H1 (cell line): ENCODE results near the gene ZNF629. TPM values are rescaled to one million over a fixed set of nuclear protein-coding genes. Genes with fewer than 3 reads are reported as not detected.
A peak's percentile ranks its signal among the peaks of the same experiment; 100 is the strongest.

Experiments
- CTCF ChIA-PET: fragments of 300-600 bp; sonication (Branson Sonifier 250); formaldehyde crosslinking; loops from one replicate; lab custom pipeline; 2021; ENCODE audit not compliant: partially characterized antibody; lab: Charles Lee
- POLR2A ChIA-PET: fragments of 300-600 bp; sonication (Branson Sonifier 250); formaldehyde crosslinking; loops from one replicate; lab custom pipeline; 2021; ENCODE audit warnings: inconsistent platforms; ENCODE audit not compliant: partially characterized antibody; lab: Charles Lee
- DNase-seq, 2 experiments: peaks; one replicate each; pipeline versions ENCODE4 v3.0.0 to v3.0.0-alpha.2; 2010 to 2022; ENCODE audit warnings: low spot score in 2 of 2, low read depth in 1 of 2, mixed read lengths in 1 of 2
- FAIRE-seq: peaks from 2 replicates; lab custom pipeline; 2011; peaks lifted over from hg19 to GRCh38; lab: Jason Lieb, UNC
- H2AFZ ChIP-seq: 2 replicates; pipeline ENCODE4 v1.8.1; 2012; ENCODE audit warnings: low read length, inconsistent platforms
- H2AK5ac ChIP-seq: 2 replicates; pipeline ENCODE4 v1.6.1; 2013; ENCODE audit warnings: low read depth, low read length
- H2BK120ac ChIP-seq: replicated peaks from 2 replicates; pipeline ENCODE3; 2013; ENCODE audit warnings: low read depth, low read length, inconsistent platforms
- H2BK12ac ChIP-seq: 2 replicates; pipeline ENCODE4 v1.6.1; 2013; ENCODE audit warnings: low read depth, low read length
- H2BK15ac ChIP-seq: 2 replicates; pipeline ENCODE4 v1.6.1; 2013; ENCODE audit warnings: low read length
- H2BK20ac ChIP-seq: 2 replicates; pipeline ENCODE4 v1.6.1; 2013; ENCODE audit warnings: low read length
- H2BK5ac ChIP-seq: 2 replicates; pipeline ENCODE4 v1.6.1; 2013; ENCODE audit warnings: low read depth, low read length
- H3K14ac ChIP-seq: 2 replicates; pipeline ENCODE4 v1.6.1; 2013; ENCODE audit warnings: inconsistent platforms; ENCODE audit not compliant: insufficient read length
- H3K18ac ChIP-seq: 2 replicates; pipeline ENCODE4 v1.6.1; 2013; ENCODE audit warnings: low read length; ENCODE audit errors: extremely low read depth
- H3K23ac ChIP-seq: 2 replicates; pipeline ENCODE4 v1.6.1; 2013; ENCODE audit warnings: inconsistent platforms; ENCODE audit not compliant: insufficient read length
- H3K23me2 ChIP-seq: 2 replicates; pipeline ENCODE4 v1.6.1; 2013; ENCODE audit warnings: low read depth, low read length
- H3K27ac ChIP-seq: 2 replicates; pipeline ENCODE4 v1.6.1; 2011; ENCODE audit warnings: low read depth, low read length, inconsistent platforms
- H3K27me3 ChIP-seq, 4 experiments: replicated peaks in 1 of 4; 1 replicate in 1 of 4; 2 replicates in 3 of 4; pipeline versions ENCODE4 v1.6.1 to v1.8.1; 2011 to 2013; ENCODE audit warnings: low read length in 3 of 4, mild to moderate bottlenecking in 3 of 4, inconsistent platforms in 2 of 4, mixed read lengths in 2 of 4, moderate library complexity in 1 of 4; ENCODE audit not compliant: control insufficient read depth in 3 of 4, insufficient read depth in 3 of 4; ENCODE audit errors: extremely low read depth in 1 of 4
- H3K36me3 ChIP-seq, 4 experiments: 2 replicates each; pipeline versions ENCODE4 v1.6.1 to v1.8.1; 2011 to 2013; ENCODE audit warnings: mild to moderate bottlenecking in 4 of 4, low read length in 3 of 4, moderate library complexity in 2 of 4, control low read depth in 1 of 4, inconsistent platforms in 1 of 4; ENCODE audit not compliant: insufficient read depth in 4 of 4, control insufficient read depth in 2 of 4
- H3K4ac ChIP-seq: replicated peaks from 2 replicates; pipeline ENCODE3; 2013; ENCODE audit warnings: low read length, low read depth, mixed read lengths, inconsistent platforms; ENCODE audit not compliant: insufficient read length
- H3K4me1 ChIP-seq, 4 experiments: replicated peaks in 1 of 4; 1 replicate in 1 of 4; 2 replicates in 3 of 4; pipeline versions ENCODE4 v1.6.1 to v1.8.1; 2011 to 2013; ENCODE audit warnings: low read length in 3 of 4, inconsistent platforms in 2 of 4, mixed read lengths in 1 of 4; ENCODE audit not compliant: insufficient read depth in 4 of 4, control insufficient read depth in 3 of 4
- H3K4me2 ChIP-seq, 2 experiments: 2 replicates each; pipeline versions ENCODE4 v1.6.1 to v1.8.1; 2011 to 2013; ENCODE audit warnings: low read depth in 2 of 2, low read length in 2 of 2, control low read depth in 1 of 2, inconsistent platforms in 1 of 2, mild to moderate bottlenecking in 1 of 2; ENCODE audit not compliant: insufficient read depth in 1 of 2
- H3K4me3 ChIP-seq, 4 experiments: fragments of 200-600, 300-600 bp in 1 of 4; sonication (generic), shearing (Covaris generic), sonication (Bioruptor Twin) in 1 of 4; 2 replicates each; pipeline versions ENCODE4 v1.5.1 to v1.8.1; 2011 to 2016; ENCODE audit warnings: low read length in 4 of 4, low read depth in 3 of 4, control low read depth in 2 of 4, inconsistent platforms in 2 of 4, mild to moderate bottlenecking in 2 of 4, mixed read lengths in 1 of 4, moderate library complexity in 1 of 4; ENCODE audit not compliant: insufficient read depth in 2 of 4; ENCODE audit errors: extremely low read depth in 1 of 4
- H3K56ac ChIP-seq: replicated peaks from 2 replicates; pipeline ENCODE3; 2013; ENCODE audit warnings: low read depth, mild to moderate bottlenecking, mixed read lengths, low read length, inconsistent platforms; ENCODE audit not compliant: insufficient read length
- H3K79me1 ChIP-seq: 2 replicates; pipeline ENCODE4 v1.6.1; 2013; ENCODE audit warnings: low read depth, low read length, control low read depth
- H3K79me2 ChIP-seq, 2 experiments: 2 replicates each; pipeline versions ENCODE4 v1.6.1 to v1.8.1; 2012 to 2013; ENCODE audit warnings: low read length in 2 of 2, mild to moderate bottlenecking in 2 of 2, inconsistent platforms in 1 of 2; ENCODE audit not compliant: insufficient read depth in 2 of 2, control insufficient read depth in 1 of 2
- H3K9ac ChIP-seq, 4 experiments: replicated peaks in 1 of 4; 1 replicate in 1 of 4; 2 replicates in 3 of 4; pipeline versions ENCODE4 v1.6.1 to v1.8.1; 2011 to 2013; ENCODE audit warnings: low read depth in 3 of 4, low read length in 3 of 4, control low read depth in 2 of 4, mild to moderate bottlenecking in 2 of 4, moderate library complexity in 2 of 4, inconsistent platforms in 1 of 4; ENCODE audit errors: extremely low read depth in 1 of 4
- H3K9me3 ChIP-seq, 2 experiments: 2 replicates each; pipeline versions ENCODE4 v1.6.1 to v1.8.1; 2012 to 2013; ENCODE audit warnings: mild to moderate bottlenecking in 2 of 2, moderate library complexity in 2 of 2, control low read depth in 1 of 2, inconsistent platforms in 1 of 2, low read depth in 1 of 2, low read length in 1 of 2, mixed read lengths in 1 of 2; ENCODE audit not compliant: insufficient read depth in 2 of 2
- H4K20me1 ChIP-seq, 2 experiments: replicated peaks in 1 of 2; 2 replicates each; pipeline versions ENCODE3 to v1.8.1; 2011 to 2013; ENCODE audit warnings: inconsistent platforms in 2 of 2, low read length in 2 of 2, mild to moderate bottlenecking in 1 of 2; ENCODE audit not compliant: insufficient read depth in 2 of 2, control insufficient read depth in 1 of 2
- H4K5ac ChIP-seq: 2 replicates; pipeline ENCODE4 v1.6.1; 2013; ENCODE audit warnings: low read length, low read depth, mixed read lengths, inconsistent platforms; ENCODE audit not compliant: insufficient read length
- H4K8ac ChIP-seq: 2 replicates; pipeline ENCODE4 v1.8.0; 2013; ENCODE audit warnings: mild to moderate bottlenecking, moderate library complexity, low read length, inconsistent platforms; ENCODE audit not compliant: insufficient read depth; ENCODE audit errors: extremely low read depth
- H4K91ac ChIP-seq: replicated peaks from 2 replicates; pipeline ENCODE3; 2013; ENCODE audit warnings: low read length, mixed read lengths, inconsistent platforms; ENCODE audit not compliant: insufficient read length
- HDAC2 ChIP-seq, 2 experiments: fragments of 300-600 bp in 1 of 2; sonication (generic) in 1 of 2; IDR thresholded peaks; 2 replicates each; pipeline ENCODE4 v1.6.1; 2011 to 2012; ENCODE audit warnings: low read depth in 2 of 2, low read length in 2 of 2, mild to moderate bottlenecking in 2 of 2, moderate library complexity in 2 of 2, borderline replicate concordance in 1 of 2, inconsistent platforms in 1 of 2
- POLR2A ChIP-seq, 2 experiments: IDR thresholded peaks; 1 replicate in 1 of 2; 2 replicates in 1 of 2; pipeline ENCODE4 v1.6.1; 2011; ENCODE audit warnings: low read depth in 2 of 2, low read length in 2 of 2, mild to moderate bottlenecking in 2 of 2; ENCODE audit errors: control extremely low read depth in 1 of 2
- SIN3A ChIP-seq, 2 experiments: IDR thresholded peaks in 1 of 2; conservative IDR thresholded peaks in 1 of 2; 2 replicates each; pipeline ENCODE4 v1.6.1; 2011 to 2012; ENCODE audit warnings: low read length in 2 of 2, improper control_type of control experiment in 1 of 2, low read depth in 1 of 2, mild to moderate bottlenecking in 1 of 2
- SIX5 ChIP-seq: IDR thresholded peaks from 2 replicates; pipeline ENCODE4 v1.6.1; 2011; ENCODE audit warnings: mild to moderate bottlenecking, low read depth, low read length
- SP2 ChIP-seq: IDR thresholded peaks from 2 replicates; pipeline ENCODE4 v1.6.1; 2012; ENCODE audit warnings: mild to moderate bottlenecking, low read length, inconsistent platforms
- TBP ChIP-seq: IDR thresholded peaks from 2 replicates; pipeline ENCODE4 v1.6.1; 2011; ENCODE audit warnings: low read depth, low read length, improper control_type of control experiment
- TEAD4 ChIP-seq: IDR thresholded peaks from 2 replicates; pipeline ENCODE4 v1.6.1; 2012; ENCODE audit warnings: low read depth, low read length, inconsistent platforms, mixed read lengths
- ZNF274 ChIP-seq: IDR thresholded peaks from 2 replicates; pipeline ENCODE4 v1.7.0; 2012; ENCODE audit warnings: low read length, borderline replicate concordance; ENCODE audit errors: extremely low read depth
- WGBS, 2 experiments: shearing (Covaris generic) in 1 of 2; methylation state at CpG; one replicate each; pipeline versions ENCODE4 v1.1.6 to v1.1.7; 2013 to 2015; ENCODE audit warnings: low lambda C conversion rate in 2 of 2, mixed read lengths in 2 of 2, inconsistent platforms in 1 of 2, low coverage in 1 of 2, missing lambda C conversion rate in 1 of 2; ENCODE audit not compliant: insufficient replicate concordance in 2 of 2, insufficient coverage in 1 of 2, insufficient read length in 1 of 2; ENCODE audit errors: extremely low coverage in 1 of 2, missing lambda C conversion rate in 1 of 2; 5-methylcytosine and 5-hydroxymethylcytosine counted together
- polyA plus RNA-seq, 7 experiments: library from polyadenylated mRNA; depleted of rRNA in 3 of 7; stranded (reverse) in 5 of 7; unstranded in 2 of 7; fragments of >200 nt in 5 of 7; fragments of 200-250 nt in 2 of 7; gene quantifications; 1 replicate in 5 of 7; 2 replicates in 1 of 7; 4 replicates in 1 of 7; pipeline versions ENCODE4 v1.2.1 to v1.2.3, GENCODE V29; 2011 to 2013; ENCODE audit warnings: missing spikeins in 2 of 7, mixed read lengths in 2 of 7
- total RNA-seq: library from RNA; stranded (reverse); fragmentation: NEBNext Ultra II Directional; extraction: Animal tissue kit (Norgen Biotek cat#: 25700); gene quantifications from 2 replicates; pipeline ENCODE4 v1.2.1, GENCODE V29; 2021
- TF ChIP-seq, protein P1 (sequence below): IDR thresholded peaks from 2 replicates; pipeline ENCODE4 v1.6.1; 2012; ENCODE audit warnings: inconsistent platforms

ZNF629 gene
- total and polyA plus RNA-seq, 2 of the 8 experiments (the other 6 are each of a cell fraction or from before 2014, with no cell fraction given), result 11.0 to 19.5 TPM

DNA sequence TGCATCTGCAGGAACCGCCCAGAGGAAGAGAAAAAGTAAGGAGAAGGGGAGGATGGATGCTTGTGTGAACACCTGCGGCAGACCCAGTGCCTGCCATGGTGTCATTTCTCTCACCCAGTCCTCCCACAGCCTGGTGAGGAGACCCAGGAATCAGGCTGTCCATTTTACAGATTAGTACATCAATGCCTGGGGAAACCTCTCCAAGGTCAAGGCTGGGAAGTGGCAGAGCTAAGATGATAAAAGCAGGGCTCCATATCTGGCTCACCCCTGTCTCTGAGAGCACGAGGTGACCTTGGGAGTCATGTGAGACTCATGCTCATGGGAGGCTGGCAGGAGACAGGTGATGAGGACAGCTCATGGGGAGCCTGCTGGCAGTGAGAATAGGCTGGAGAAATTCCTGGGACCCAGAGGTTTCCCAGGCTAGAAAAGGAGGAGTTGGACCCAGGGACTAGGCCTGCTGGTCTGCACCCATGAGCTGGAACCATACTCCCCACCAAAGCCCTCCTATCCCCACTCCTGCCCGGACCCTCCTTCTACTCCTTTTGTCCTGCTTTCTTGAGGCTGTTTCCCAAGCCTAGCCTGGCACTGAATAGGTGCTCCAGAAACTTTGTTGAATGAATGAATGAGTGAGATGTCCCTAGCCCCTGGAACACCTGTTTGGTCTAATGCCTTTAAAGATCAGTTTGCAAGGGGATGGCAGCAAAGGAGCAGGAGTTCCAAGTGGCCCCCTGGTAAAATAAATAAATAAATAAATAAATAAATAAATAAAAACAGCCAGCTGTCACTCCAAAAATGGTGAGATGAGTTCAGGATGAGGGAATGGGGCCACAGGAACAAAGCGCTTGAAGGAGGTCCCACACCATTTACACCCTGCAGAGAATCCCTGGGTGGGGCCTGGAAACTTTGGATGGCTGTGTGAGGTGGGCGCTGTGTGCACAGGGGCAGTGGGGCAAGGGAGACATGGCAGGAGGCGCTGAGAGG, 1.6 kb downstream of the ZNF629 start:
- Histone ChIP-seq H3K4ac (no peak overlapping the region), H2AFZ (no peak overlapping the region), H2BK120ac (no peak overlapping the region), H4K8ac (no peak overlapping the region), H3K27me3 (no peaks in the 10 kb centered on the region; a peak in 1 of 7 replicates), H4K20me1 (no peaks in the 10 kb centered on the region), H4K5ac (no peak overlapping the region), H3K23me2 (peaks cover 9% of the 10 kb centered on the region; the same call in 1 of the 2 replicates), H2BK20ac (no peak overlapping the region), H3K56ac (no peak overlapping the region), H2BK12ac (peak overlapping the region; percentile 23; the same call in 1 of the 2 replicates), H2BK5ac (no peak overlapping the region), H3K9me3 (no peaks in the 10 kb centered on the region), H3K36me3 (peaks cover 11 to 25% (median 17%) of the 10 kb centered on the region in 4 experiments; a peak in 6 of 8 replicates), H3K9ac (peak overlapping the region in 1 of 4 experiments; percentile 79; a peak in 1 of 7 replicates), H3K23ac (no peak overlapping the region), H3K14ac (no peak overlapping the region), H3K4me2 (peak overlapping the region; percentile 91 to 94), H3K4me3 (peak overlapping the region; percentile 70 to 99 (median 84); a peak in 6 of 8 replicates), H3K4me1 (peaks cover 0 to 8% (median 0%) of the 10 kb centered on the region in 4 experiments; a peak in 2 of 7 replicates), H4K91ac (no peak overlapping the region), H2BK15ac (no peak overlapping the region), H3K27ac (no peak overlapping the region), H3K18ac (no peak overlapping the region), H2AK5ac (no peak overlapping the region), H3K79me2 (peaks cover 0 to 17% of the 10 kb centered on the region in 2 experiments; a peak in 2 of 4 replicates), H3K79me1 (peaks cover 9% of the 10 kb centered on the region)
- WGBS, 2 experiments, result 88% methylated on average over 7 of the region's 7 CpGs; no CpG with 5 or more reads in 1 of the 2 experiments
- DNase-seq (no peak), FAIRE-seq (no peak)
- ChIA-PET CTCF (interaction anchor here (0.8 to 1.9 kb wide), 6 partner anchors 8 to 149 kb away, joined by 3 to 6 read pairs (median 3); no protein-coding TSS in a partner anchor), POLR2A (interaction anchor here (0.5 to 1.6 kb wide), 11 partner anchors 9 to 90 kb away, joined by 3 to 6 read pairs (median 3); no protein-coding TSS in a partner anchor)
- TF ChIP-seq POLR2A (IDR thresholded peaks at IDR 0.05; ENCODE audit: control extremely low read depth in 1 of 2, low read depth in 2 of 2, low read length in 2 of 2), result no peak
- TF ChIP-seq SIN3A (conservative IDR thresholded peaks at IDR 0.05 in 1 of 2, IDR thresholded peaks at IDR 0.05 in 1 of 2; ENCODE audit: low read depth in 1 of 2, low read length in 2 of 2), result no peak
- no peak for TF ChIP-seq SP2
- TF ChIP-seq TEAD4, result no peak
- TF ChIP-seq ZNF274, result no peak
- TF ChIP-seq SIX5, result no peak
- TF ChIP-seq, protein P1, sequence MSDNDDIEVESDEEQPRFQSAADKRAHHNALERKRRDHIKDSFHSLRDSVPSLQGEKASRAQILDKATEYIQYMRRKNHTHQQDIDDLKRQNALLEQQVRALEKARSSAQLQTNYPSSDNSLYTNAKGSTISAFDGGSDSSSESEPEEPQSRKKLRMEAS, result no peak
- no peak for TF ChIP-seq HDAC2 (IDR thresholded peaks at IDR 0.05; ENCODE audit: borderline replicate concordance in 1 of 2, low read depth in 2 of 2, low read length in 2 of 2)
- TF ChIP-seq TBP, result no peak
